Measurements from ENCODE around the gene RLIM. TPM values are rescaled to one million over a fixed set of nuclear protein-coding genes. Genes with fewer than 3 reads are reported as not detected.
A peak's percentile ranks its signal among the peaks of the same experiment; 100 is the strongest.

Gene RLIM
- total RNA-seq, 1 donor from 2014 or later, result 53.7 TPM

- peak; percentile 19 for DNase-seq (ENCODE audit: low read depth, low spot score)
Observed at GRCh38 chrX:74536152-74536831, 78.1 kb downstream of the RLIM start.

- no peak for DNase-seq (ENCODE audit: low read depth, low spot score)
Observed at GRCh38 chrX:74535408-74536151, 78.8 kb downstream of the RLIM start.

Other genes starting within 250 kb of the RLIM start
- gene SLC16A2, start 193.1 kb downstream of the RLIM start, total RNA-seq, result 1.3 TPM in 2 replicates

Measured in pulmonary artery endothelial cell (primary cell).